WTC11 (cell line): ENCODE data around the gene DGKQ.

Experiments used
- ATF1 ChIP-seq: sonication (generic); formaldehyde crosslinking; IDR thresholded peaks from 2 replicates; pipeline ENCODE4 v1.8.1; 2023; ENCODE audit warnings: mild to moderate bottlenecking, moderate library complexity, missing genetic modification reagents
- CREB1 ChIP-seq: sonication (generic); formaldehyde crosslinking; IDR thresholded peaks from 2 replicates; pipeline ENCODE4 v1.8.0; 2023; ENCODE audit warnings: mild to moderate bottlenecking, missing genetic modification reagents
- MAX ChIP-seq: sonication (generic); formaldehyde crosslinking; IDR thresholded peaks from 2 replicates; pipeline ENCODE4 v1.8.0; 2022; ENCODE audit warnings: mild to moderate bottlenecking, missing genetic modification reagents
- NR3C1 ChIP-seq: sonication (generic); formaldehyde crosslinking; conservative IDR thresholded peaks from 2 replicates; pipeline ENCODE4 v1.8.1; 2023; ENCODE audit warnings: low read depth, mild to moderate bottlenecking, missing genetic modification reagents
- SMAD3 ChIP-seq: sonication (generic); formaldehyde crosslinking; IDR thresholded peaks from 2 replicates; pipeline ENCODE4 v1.8.0; 2022; ENCODE audit warnings: missing genetic modification reagents, mild to moderate bottlenecking, borderline replicate concordance
- SP1 ChIP-seq: sonication (generic); formaldehyde crosslinking; conservative IDR thresholded peaks from 2 replicates; pipeline ENCODE4 v1.8.1; 2022; ENCODE audit warnings: missing genetic modification reagents
- TEAD4 ChIP-seq: sonication (generic); formaldehyde crosslinking; IDR thresholded peaks from 2 replicates; pipeline ENCODE4 v1.8.0; 2022; ENCODE audit warnings: mild to moderate bottlenecking, missing genetic modification reagents
- ZNF138 ChIP-seq: sonication (generic); formaldehyde crosslinking; conservative IDR thresholded peaks from 2 replicates; pipeline ENCODE4 v1.8.1; 2022; ENCODE audit warnings: mild to moderate bottlenecking, moderate library complexity, missing genetic modification reagents
- ZNF396 ChIP-seq: fragments of 250-450 bp; sonication (Bioruptor Pico); IDR thresholded peaks from 2 replicates; pipeline ENCODE4 v1.8.0; 2021; ENCODE audit warnings: mild to moderate bottlenecking, moderate library complexity, borderline replicate concordance
- ZNF423 ChIP-seq: fragments of 250-450 bp; sonication (Bioruptor Pico); IDR thresholded peaks from 2 replicates; pipeline ENCODE4 v2.1.2; 2022; ENCODE audit warnings: mild to moderate bottlenecking, moderate library complexity
- TF ChIP-seq, protein P1 (sequence below): sonication (generic); formaldehyde crosslinking; IDR thresholded peaks from 2 replicates; pipeline ENCODE4 v1.8.1; 2023; ENCODE audit warnings: mild to moderate bottlenecking, moderate library complexity, missing genetic modification reagents
- TF ChIP-seq, protein P2 (sequence below): fragments of 200-600 bp; IDR thresholded peaks from 2 replicates; pipeline ENCODE4 v1.8.0; 2022; ENCODE audit warnings: antibody characterized with exemption

- TF ChIP-seq, protein P1, sequence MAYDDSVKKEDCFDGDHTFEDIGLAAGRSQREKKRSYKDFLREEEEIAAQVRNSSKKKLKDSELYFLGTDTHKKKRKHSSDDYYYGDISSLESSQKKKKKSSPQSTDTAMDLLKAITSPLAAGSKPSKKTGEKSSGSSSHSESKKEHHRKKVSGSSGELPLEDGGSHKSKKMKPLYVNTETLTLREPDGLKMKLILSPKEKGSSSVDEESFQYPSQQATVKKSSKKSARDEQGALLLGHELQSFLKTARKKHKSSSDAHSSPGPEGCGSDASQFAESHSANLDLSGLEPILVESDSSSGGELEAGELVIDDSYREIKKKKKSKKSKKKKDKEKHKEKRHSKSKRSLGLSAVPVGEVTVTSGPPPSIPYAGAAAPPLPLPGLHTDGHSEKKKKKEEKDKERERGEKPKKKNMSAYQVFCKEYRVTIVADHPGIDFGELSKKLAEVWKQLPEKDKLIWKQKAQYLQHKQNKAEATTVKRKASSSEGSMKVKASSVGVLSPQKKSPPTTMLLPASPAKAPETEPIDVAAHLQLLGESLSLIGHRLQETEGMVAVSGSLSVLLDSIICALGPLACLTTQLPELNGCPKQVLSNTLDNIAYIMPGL (CRISPR knock-in tag) = no peak
- TF ChIP-seq, protein P2, sequence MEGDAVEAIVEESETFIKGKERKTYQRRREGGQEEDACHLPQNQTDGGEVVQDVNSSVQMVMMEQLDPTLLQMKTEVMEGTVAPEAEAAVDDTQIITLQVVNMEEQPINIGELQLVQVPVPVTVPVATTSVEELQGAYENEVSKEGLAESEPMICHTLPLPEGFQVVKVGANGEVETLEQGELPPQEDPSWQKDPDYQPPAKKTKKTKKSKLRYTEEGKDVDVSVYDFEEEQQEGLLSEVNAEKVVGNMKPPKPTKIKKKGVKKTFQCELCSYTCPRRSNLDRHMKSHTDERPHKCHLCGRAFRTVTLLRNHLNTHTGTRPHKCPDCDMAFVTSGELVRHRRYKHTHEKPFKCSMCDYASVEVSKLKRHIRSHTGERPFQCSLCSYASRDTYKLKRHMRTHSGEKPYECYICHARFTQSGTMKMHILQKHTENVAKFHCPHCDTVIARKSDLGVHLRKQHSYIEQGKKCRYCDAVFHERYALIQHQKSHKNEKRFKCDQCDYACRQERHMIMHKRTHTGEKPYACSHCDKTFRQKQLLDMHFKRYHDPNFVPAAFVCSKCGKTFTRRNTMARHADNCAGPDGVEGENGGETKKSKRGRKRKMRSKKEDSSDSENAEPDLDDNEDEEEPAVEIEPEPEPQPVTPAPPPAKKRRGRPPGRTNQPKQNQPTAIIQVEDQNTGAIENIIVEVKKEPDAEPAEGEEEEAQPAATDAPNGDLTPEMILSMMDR = no peak
- no peak for TF ChIP-seq CREB1 (CRISPR knock-in tag)
- no peak for TF ChIP-seq ATF1 (CRISPR knock-in tag)
- TF ChIP-seq NR3C1 = no peak
- TF ChIP-seq SP1 (CRISPR knock-in tag) = no peak
- no peak for TF ChIP-seq MAX
- no peak for TF ChIP-seq SMAD3
- TF ChIP-seq ZNF138 (CRISPR knock-in tag) = no peak
- no peak for TF ChIP-seq ZNF423 (CRISPR knock-in tag)
- TF ChIP-seq ZNF396 (CRISPR knock-in tag) = no peak
- no peak for TF ChIP-seq TEAD4
Observed at GRCh38 chr4:910366-911091, 62.8 kb downstream of the DGKQ start.
